SJCRH30 (cell line): ENCODE measurements around the gene CLSTN2. TPM values are rescaled to one million over a fixed set of nuclear protein-coding genes. Genes with fewer than 3 reads are reported as not detected.

ENCODE experiments used
- DNase-seq, 2 experiments: peaks; one replicate each; pipeline ENCODE4 v3.0.0-alpha.2; 2015 to 2020
- H3K27ac ChIP-seq: fragments of 250-450 bp; sonication (Bioruptor Pico); 2 replicates; pipeline ENCODE4 v1.5.1; 2020; ENCODE audit warnings: mild to moderate bottlenecking, moderate library complexity
- H3K27me3 ChIP-seq: fragments of 250-450 bp; sonication (Bioruptor Pico); 2 replicates; pipeline ENCODE4 v1.5.1; 2020; ENCODE audit warnings: mild to moderate bottlenecking, moderate library complexity
- H3K36me3 ChIP-seq: fragments of 250-450 bp; sonication (Bioruptor Pico); 2 replicates; pipeline ENCODE4 v1.5.1; 2020; ENCODE audit warnings: mild to moderate bottlenecking, moderate library complexity
- H3K4me1 ChIP-seq: fragments of 250-450 bp; sonication (Bioruptor Pico); 2 replicates; pipeline ENCODE4 v1.5.1; 2020; ENCODE audit warnings: mild to moderate bottlenecking, moderate library complexity
- H3K4me3 ChIP-seq: fragments of 250-450 bp; sonication (Bioruptor Pico); 2 replicates; pipeline ENCODE4 v1.5.1; 2020; ENCODE audit warnings: mild to moderate bottlenecking, moderate library complexity
- H3K9me3 ChIP-seq: fragments of 250-450 bp; sonication (Bioruptor Pico); replicated peaks from 2 replicates; pipeline ENCODE4 v1.5.1; 2020; ENCODE audit warnings: mild to moderate bottlenecking, moderate library complexity
- total RNA-seq: library from RNA; depleted of rRNA; stranded (reverse); fragments of >200 nt; shearing (Covaris generic); gene quantifications from 2 replicates; pipeline ENCODE4 v1.2.3, GENCODE V29; 2014; rRNA removed

The CLSTN2 gene
- total RNA-seq = 9.5 and 10.0 TPM in 2 replicates

DNA sequence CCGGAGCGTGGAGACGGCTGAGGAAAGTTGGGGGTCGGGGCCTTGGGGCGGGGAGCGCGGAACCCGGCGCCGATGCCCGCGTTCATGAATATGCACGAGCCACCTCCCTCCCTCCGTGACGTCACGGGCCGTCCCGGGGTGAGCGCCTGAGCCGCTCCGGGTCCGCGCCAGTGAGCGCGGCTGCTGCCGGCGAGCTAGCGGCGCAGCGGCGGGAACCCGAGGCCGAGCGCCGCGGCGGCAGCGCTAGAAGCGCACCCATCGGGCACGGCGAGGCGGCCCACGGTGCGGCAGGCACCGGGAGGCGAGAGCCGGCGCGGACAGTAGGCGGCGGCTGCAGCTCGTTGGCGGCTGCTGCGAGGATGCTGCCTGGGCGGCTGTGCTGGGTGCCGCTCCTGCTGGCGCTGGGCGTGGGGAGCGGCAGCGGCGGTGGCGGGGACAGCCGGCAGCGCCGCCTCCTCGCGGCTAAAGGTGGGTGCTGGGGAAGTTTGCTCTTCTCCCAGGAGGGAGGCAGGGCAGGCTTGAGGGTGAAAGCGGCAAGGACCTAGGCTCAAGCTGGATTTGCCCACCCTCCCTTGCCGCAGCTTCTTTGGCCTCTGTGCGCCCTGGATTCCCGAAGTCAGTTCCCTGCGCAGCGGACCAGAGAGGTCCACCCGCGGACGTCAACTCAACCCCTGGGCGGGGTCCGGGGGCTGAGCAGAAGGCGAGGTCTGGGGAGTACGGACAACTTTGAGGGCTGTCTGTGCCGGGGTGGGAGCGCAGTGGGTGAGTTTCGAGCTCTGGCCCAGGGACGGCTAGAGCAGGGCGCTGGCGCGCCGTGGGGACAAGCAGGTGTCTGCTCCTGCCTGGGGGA, at the start of gene CLSTN2:
Gene CLSTN2, plus strand, starts transcription at position 170 of the 850 bp plus-strand sequence.
- H3K27ac ChIP-seq = peak within 1 kb of the TSS; percentile 46; the same call in 1 of the 2 replicates
- H3K9me3 ChIP-seq = no peaks in the 10 kb centered on the region
- no peaks in the 10 kb centered on the region for H3K36me3 ChIP-seq
- peaks cover 3% of the 10 kb centered on the region; the same call in 1 of the 2 replicates for H3K27me3 ChIP-seq
- peaks cover 7% of the 10 kb centered on the region; the same call in 1 of the 2 replicates for H3K4me1 ChIP-seq
- peak within 1 kb of the TSS; percentile 62 for H3K4me3 ChIP-seq
- DNase-seq = peak; percentile 79 to 81

DNA sequence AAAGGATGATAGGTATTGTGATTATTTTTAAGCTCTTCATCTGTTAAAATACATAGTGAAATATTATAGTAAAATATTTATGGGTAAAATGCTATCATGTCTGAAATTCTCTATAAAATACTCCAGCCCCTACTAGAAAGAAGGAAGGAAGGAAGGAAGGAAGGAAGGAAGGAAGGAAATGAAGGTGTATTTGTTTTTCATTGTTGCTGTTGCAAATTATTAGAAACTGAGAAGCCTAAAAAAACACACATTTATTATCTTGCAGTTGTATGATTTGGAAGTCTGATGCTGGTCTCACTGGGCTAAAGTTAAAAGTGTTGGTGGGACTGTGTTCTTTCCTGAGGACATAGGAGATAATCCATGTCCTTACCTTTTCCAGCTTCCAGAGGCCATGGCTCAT, 47.6 kb upstream of the CLSTN2 start:
- Histone ChIP-seq H3K36me3 (no peaks in the 10 kb centered on the region), H3K4me3 (no peak overlapping the region), H3K27me3 (no peaks in the 10 kb centered on the region), H3K27ac (no peak overlapping the region), H3K9me3 (no peaks in the 10 kb centered on the region), H3K4me1 (no peaks in the 10 kb centered on the region)
- DNase-seq = no peak

- no peaks in the 10 kb centered on the region for H3K27me3 ChIP-seq
- H3K4me3 ChIP-seq = no peak overlapping the region
- H3K4me1 ChIP-seq = no peaks in the 10 kb centered on the region
- H3K36me3 ChIP-seq = no peaks in the 10 kb centered on the region
- no peak for DNase-seq
- H3K9me3 ChIP-seq = no peaks in the 10 kb centered on the region
- no peak overlapping the region for H3K27ac ChIP-seq
These were observed 46.3 kb upstream of the CLSTN2 start for GRCh38 chr3:139888561-139889140.

DNA sequence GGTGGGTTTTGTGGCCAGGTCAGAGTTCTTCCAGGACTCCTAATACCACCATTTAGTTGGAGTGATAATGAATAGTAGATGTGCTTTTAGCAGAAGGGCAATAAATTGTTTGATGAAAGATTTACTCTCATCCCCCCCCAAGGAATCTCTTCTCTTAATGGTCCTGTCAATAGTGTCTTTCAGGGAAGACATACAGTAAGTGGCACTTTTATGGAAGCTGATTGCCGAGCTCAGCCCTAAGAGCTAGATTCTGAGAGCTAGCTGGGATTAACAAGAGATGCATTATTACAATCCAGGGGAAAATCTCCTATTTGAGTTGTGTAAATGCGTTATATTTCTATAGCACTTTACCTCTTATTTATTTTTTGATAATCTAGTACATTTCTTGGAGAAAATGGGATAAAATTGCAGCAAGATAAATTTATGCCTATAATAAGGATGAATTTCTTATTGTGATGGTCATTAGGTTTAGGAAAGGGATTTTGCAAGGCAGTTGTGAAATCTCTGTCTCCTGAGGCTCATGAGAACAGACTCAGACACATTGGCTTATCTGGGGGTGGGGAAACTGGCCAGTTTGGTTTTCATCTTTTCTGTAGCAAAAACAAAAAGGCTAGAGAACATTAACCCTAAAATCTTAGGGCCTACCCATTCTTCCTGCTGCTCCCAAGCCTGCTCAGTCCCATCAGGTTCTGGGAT, 41.6 kb upstream of the CLSTN2 start:
- no peaks in the 10 kb centered on the region for H3K4me1 ChIP-seq
- H3K4me3 ChIP-seq = no peak overlapping the region
- no peak for DNase-seq
- no peaks in the 10 kb centered on the region for H3K36me3 ChIP-seq
- H3K27ac ChIP-seq = no peak overlapping the region
- no peaks in the 10 kb centered on the region for H3K9me3 ChIP-seq
- no peaks in the 10 kb centered on the region for H3K27me3 ChIP-seq

- no peak for DNase-seq
These were observed 40.9 kb upstream of the CLSTN2 start for GRCh38 chr3:139893963-139894642.

DNA sequence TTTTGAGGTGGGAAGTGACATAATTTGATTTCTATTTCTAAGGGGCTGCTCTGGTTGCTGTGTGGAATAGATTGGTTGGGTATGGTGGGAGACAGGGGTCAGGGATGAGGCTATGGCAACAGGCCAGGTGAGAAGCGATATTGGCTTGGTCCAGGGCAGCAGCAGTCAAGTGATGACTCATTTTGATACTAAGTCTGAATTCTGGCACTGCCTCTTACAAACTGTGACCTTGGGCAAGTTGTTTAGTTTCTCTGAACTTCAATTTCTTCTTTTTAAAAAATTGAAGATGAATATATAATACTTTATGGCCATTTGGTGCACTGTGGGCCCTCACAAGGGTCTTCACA, 40.4 kb upstream of the CLSTN2 start:
- no peak for DNase-seq
- no peaks in the 10 kb centered on the region for H3K27me3 ChIP-seq
- no peaks in the 10 kb centered on the region for H3K9me3 ChIP-seq
- H3K4me3 ChIP-seq = no peak overlapping the region
- no peak overlapping the region for H3K27ac ChIP-seq
- no peaks in the 10 kb centered on the region for H3K4me1 ChIP-seq
- no peaks in the 10 kb centered on the region for H3K36me3 ChIP-seq

More at GRCh38 chr3:139893963-139894642, 40.9 kb upstream of the CLSTN2 start:
- Histone ChIP-seq H3K9me3 (no peaks in the 10 kb centered on the region), H3K27me3 (no peaks in the 10 kb centered on the region), H3K4me3 (no peak overlapping the region), H3K36me3 (no peaks in the 10 kb centered on the region), H3K4me1 (no peaks in the 10 kb centered on the region), H3K27ac (no peak overlapping the region)

DNA sequence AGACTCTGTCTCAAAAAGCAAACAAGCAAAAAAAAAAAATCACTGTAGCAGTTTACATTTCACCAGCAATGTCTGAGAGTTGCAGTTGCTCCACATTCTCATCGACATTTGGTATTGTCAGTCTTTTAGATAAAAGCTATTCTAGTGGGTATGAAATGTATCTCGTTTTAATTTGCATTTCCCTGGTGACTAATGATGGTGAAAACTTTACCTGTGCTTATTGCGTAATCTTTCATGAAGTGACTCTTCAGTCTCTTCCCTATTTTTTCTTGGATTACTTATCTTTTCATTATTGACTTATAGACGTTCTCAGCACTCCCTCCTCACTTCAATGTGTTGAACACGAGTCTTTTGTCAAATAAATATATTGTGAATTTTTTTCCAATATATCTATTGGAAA, 37.2 kb upstream of the CLSTN2 start:
- no peaks in the 10 kb centered on the region for H3K4me1 ChIP-seq
- no peaks in the 10 kb centered on the region for H3K36me3 ChIP-seq
- H3K27ac ChIP-seq = no peak overlapping the region
- H3K27me3 ChIP-seq = no peaks in the 10 kb centered on the region
- no peak for DNase-seq
- no peak overlapping the region for H3K4me3 ChIP-seq
- no peaks in the 10 kb centered on the region for H3K9me3 ChIP-seq

GRCh38 chr3:139906418-139906817, 28.6 kb upstream of the CLSTN2 start:
- Histone ChIP-seq H3K4me3 (no peak overlapping the region), H3K36me3 (no peaks in the 10 kb centered on the region), H3K27me3 (no peaks in the 10 kb centered on the region), H3K27ac (no peak overlapping the region), H3K9me3 (no peaks in the 10 kb centered on the region), H3K4me1 (peaks cover 22% of the 10 kb centered on the region)
- peak; percentile 61 to 63 for DNase-seq

DNA sequence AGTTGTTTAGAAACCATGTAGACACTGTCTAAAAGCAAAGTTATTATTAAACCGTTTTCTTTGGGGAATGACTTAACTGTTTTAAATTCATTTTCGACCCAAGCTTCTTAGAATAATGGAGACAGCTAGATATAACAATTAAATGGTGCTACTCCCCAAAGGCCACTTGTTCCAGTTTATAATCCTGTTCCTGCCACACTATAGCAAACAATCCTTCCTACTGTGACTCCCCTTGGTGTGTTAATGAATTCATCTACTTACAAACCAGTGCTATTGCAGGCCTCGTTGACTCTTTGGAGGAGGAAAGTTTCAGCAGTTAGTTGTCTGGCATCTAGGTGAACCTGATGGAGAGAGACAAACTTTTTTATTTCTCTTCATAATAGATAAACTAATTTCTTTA, 25.2 kb upstream of the CLSTN2 start:
- no peak for DNase-seq
- Histone ChIP-seq H3K9me3 (no peaks in the 10 kb centered on the region; the same call in 1 of the 2 replicates), H3K27ac (no peak overlapping the region), H3K36me3 (no peaks in the 10 kb centered on the region), H3K4me1 (peaks cover 28% of the 10 kb centered on the region), H3K27me3 (no peaks in the 10 kb centered on the region), H3K4me3 (no peak overlapping the region)

DNA sequence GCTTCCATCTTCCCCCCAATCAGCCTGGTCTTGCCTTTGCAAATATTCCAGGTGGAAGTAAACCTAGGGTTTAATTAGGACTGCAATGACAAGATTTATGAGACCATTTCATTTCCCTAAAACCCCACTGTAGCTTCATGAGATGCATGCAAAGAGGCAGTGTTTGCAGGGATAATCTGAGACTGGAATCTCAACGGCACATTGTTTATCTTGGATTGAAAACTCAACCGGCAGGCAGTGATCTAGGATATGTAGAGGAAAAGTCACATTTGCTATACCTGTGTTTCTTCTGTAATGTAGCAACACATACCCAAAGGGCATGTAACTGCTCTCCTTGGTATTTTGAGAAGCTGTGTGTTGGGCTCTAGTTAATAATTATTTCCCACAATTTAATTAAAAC, 18.7 kb upstream of the CLSTN2 start:
- DNase-seq = no peak
- H3K27ac ChIP-seq = no peak overlapping the region
- no peaks in the 10 kb centered on the region; the same call in 1 of the 2 replicates for H3K9me3 ChIP-seq
- H3K36me3 ChIP-seq = no peaks in the 10 kb centered on the region
- H3K4me3 ChIP-seq = no peak overlapping the region
- peaks cover 28% of the 10 kb centered on the region for H3K4me1 ChIP-seq
- no peaks in the 10 kb centered on the region for H3K27me3 ChIP-seq

DNA sequence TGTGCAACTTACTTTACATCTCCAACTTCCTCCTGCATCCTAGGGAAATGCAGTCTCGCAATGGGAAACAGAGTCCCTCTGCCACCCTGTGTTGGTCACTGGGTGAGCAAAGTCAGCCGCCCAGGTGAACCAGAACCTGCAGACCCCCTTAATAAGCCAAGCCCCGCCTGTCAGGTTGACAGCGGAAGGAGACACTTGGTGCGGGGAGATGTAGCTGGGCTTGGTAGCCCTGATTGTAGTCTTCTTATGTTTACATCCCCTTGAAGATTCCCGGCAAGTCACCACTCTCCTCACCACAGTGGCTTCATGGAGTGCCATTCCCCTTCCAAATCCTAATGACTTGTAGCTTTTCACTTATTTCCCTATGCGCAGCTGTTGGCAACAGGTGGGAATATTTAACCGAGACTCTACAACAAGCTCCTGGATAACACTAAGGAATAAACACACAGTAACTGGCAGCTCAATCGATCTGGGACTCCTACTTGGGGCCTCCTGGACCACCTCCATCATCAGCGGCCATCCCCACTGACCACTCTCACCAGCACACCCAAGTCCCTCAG, 17.7 kb upstream of the CLSTN2 start:
- peak; percentile 55 to 76 for DNase-seq
- Histone ChIP-seq H3K27ac (peak overlapping the region; percentile 23; the same call in 1 of the 2 replicates), H3K4me1 (peaks cover 28% of the 10 kb centered on the region), H3K9me3 (no peaks in the 10 kb centered on the region; the same call in 1 of the 2 replicates), H3K4me3 (no peak overlapping the region), H3K36me3 (no peaks in the 10 kb centered on the region), H3K27me3 (no peaks in the 10 kb centered on the region)

- peak in 1 of 2 experiments; percentile 37 for DNase-seq
- H3K36me3 ChIP-seq = no peaks in the 10 kb centered on the region
- H3K9me3 ChIP-seq = no peaks in the 10 kb centered on the region
- H3K27ac ChIP-seq = no peak overlapping the region
- no peak overlapping the region for H3K4me3 ChIP-seq
- H3K27me3 ChIP-seq = no peaks in the 10 kb centered on the region
- peaks cover 5% of the 10 kb centered on the region; the same call in 1 of the 2 replicates for H3K4me1 ChIP-seq
These were observed 6.1 kb upstream of the CLSTN2 start for GRCh38 chr3:139928708-139929505.

DNA sequence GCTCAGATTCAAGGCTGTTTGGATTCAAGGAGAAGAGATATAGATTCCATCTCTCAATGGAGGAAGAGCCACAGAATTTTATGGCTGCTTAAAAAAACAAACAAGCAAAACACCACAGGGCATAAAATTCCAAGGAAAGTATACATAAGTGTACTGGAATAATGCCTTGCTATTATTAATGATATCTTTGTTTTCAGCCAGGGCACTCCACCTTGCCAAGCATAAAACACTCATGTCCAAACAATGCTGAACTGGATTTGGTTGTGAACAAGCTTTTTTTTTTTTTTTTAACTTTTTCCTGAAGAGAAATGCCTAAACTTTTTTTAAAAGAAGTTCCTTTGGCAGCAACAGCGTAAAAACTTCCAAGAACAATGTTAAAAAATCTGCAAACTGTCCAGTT, 4.8 kb upstream of the CLSTN2 start:
- no peaks in the 10 kb centered on the region for H3K9me3 ChIP-seq
- DNase-seq = no peak
- H3K36me3 ChIP-seq = no peaks in the 10 kb centered on the region
- H3K27ac ChIP-seq = no peak overlapping the region
- peaks cover 5% of the 10 kb centered on the region; the same call in 1 of the 2 replicates for H3K4me1 ChIP-seq
- no peak overlapping the region for H3K4me3 ChIP-seq
- H3K27me3 ChIP-seq = no peaks in the 10 kb centered on the region

GRCh38 chr3:139933766-139934165, 1.2 kb upstream of the CLSTN2 start:
- H3K36me3 ChIP-seq = no peaks in the 10 kb centered on the region
- peaks cover 3% of the 10 kb centered on the region; the same call in 1 of the 2 replicates for H3K27me3 ChIP-seq
- H3K4me3 ChIP-seq = no peak overlapping the region
- H3K9me3 ChIP-seq = no peaks in the 10 kb centered on the region
- no peak overlapping the region for H3K27ac ChIP-seq
- H3K4me1 ChIP-seq = peaks cover 12% of the 10 kb centered on the region
- DNase-seq = no peak
